Mesothelial cell of epicardium (in vitro differentiated cells): ENCODE data around the gene TMEM108. TPM values are rescaled to one million over a fixed set of nuclear protein-coding genes. Genes with fewer than 3 reads are reported as not detected.

Experiments used
- DNase-seq, 2 experiments: peaks; one replicate each; pipeline ENCODE4 v3.0.0; 2021; ENCODE audit warnings: low spot score in 2 of 2; ENCODE audit not compliant: unreplicated experiment in 2 of 2
- H3K27ac Mint-ChIP-seq: 2 replicates; pipeline ENCODE4 v1.8.0; 2021; ENCODE audit warnings: mixed read lengths
- H3K27me3 Mint-ChIP-seq: 2 replicates; pipeline ENCODE4 v1.8.0; 2021; ENCODE audit warnings: low read depth, mixed read lengths
- H3K36me3 Mint-ChIP-seq: 2 replicates; pipeline ENCODE4 v1.8.0; 2021; ENCODE audit warnings: mixed read lengths
- H3K4me1 Mint-ChIP-seq: 2 replicates; pipeline ENCODE4 v1.8.0; 2021; ENCODE audit warnings: mixed read lengths
- H3K4me3 Mint-ChIP-seq: 2 replicates; pipeline ENCODE4 v1.8.0; 2021; ENCODE audit warnings: mild to moderate bottlenecking, moderate library complexity, mixed read lengths
- H3K9me3 Mint-ChIP-seq: 2 replicates; pipeline ENCODE4 v1.8.0; 2021; ENCODE audit warnings: mixed read lengths
- CTCF ChIP-seq: fragments of 200-600 bp; sonication (generic); IDR thresholded peaks from one replicate; pipeline ENCODE4 v1.5.0; 2021; ENCODE audit warnings: antibody characterized with exemption; ENCODE audit not compliant: unreplicated experiment
- total RNA-seq: library from RNA; stranded (reverse); gene quantifications from 3 replicates; pipeline ENCODE4 v1.2.1, GENCODE V29; 2021

TMEM108 gene
- total RNA-seq, 1 donor from 2014 or later, result 17.3 TPM

- peaks cover 3% of the 10 kb centered on the region for H3K36me3 Mint-ChIP-seq
- no peak for TF ChIP-seq CTCF
- peaks cover 7% of the 10 kb centered on the region for H3K4me1 Mint-ChIP-seq
- DNase-seq, result no peak
- peaks cover 8% of the 10 kb centered on the region for H3K9me3 Mint-ChIP-seq
- no peak overlapping the region for H3K27ac Mint-ChIP-seq
- no peak overlapping the region for H3K4me3 Mint-ChIP-seq
- H3K27me3 Mint-ChIP-seq, result no peaks in the 10 kb centered on the region
These were observed 403.7 kb downstream of the TMEM108 start for GRCh38 chr3:133441867-133442270.

- Mint-ChIP-seq H3K36me3 (peaks cover 3% of the 10 kb centered on the region), H3K4me1 (peaks cover 5% of the 10 kb centered on the region), H3K4me3 (no peak overlapping the region), H3K27ac (no peak overlapping the region), H3K9me3 (peaks cover 8% of the 10 kb centered on the region), H3K27me3 (no peaks in the 10 kb centered on the region)
- no peak for TF ChIP-seq CTCF
- DNase-seq, result no peak
These were observed 404.3 kb downstream of the TMEM108 start for GRCh38 chr3:133442518-133442917.

- no peak overlapping the region for H3K4me3 Mint-ChIP-seq
- H3K27ac Mint-ChIP-seq, result no peak overlapping the region
- peaks cover 7% of the 10 kb centered on the region for H3K4me1 Mint-ChIP-seq
- TF ChIP-seq CTCF, result no peak
- DNase-seq, result no peak
- H3K9me3 Mint-ChIP-seq, result peaks cover 8% of the 10 kb centered on the region
- no peaks in the 10 kb centered on the region for H3K27me3 Mint-ChIP-seq
- peaks cover 3% of the 10 kb centered on the region for H3K36me3 Mint-ChIP-seq
These were observed 405.6 kb downstream of the TMEM108 start for GRCh38 chr3:133443649-133444422.

GRCh38 chr3:133444423-133444774 is 406.2 kb downstream of the TMEM108 start:
- Mint-ChIP-seq H3K27me3 (no peaks in the 10 kb centered on the region), H3K27ac (no peak overlapping the region), H3K4me1 (peaks cover 7% of the 10 kb centered on the region), H3K9me3 (peaks cover 5% of the 10 kb centered on the region), H3K4me3 (no peak overlapping the region), H3K36me3 (peaks cover under 1% of the 10 kb centered on the region)
- no peak for DNase-seq
- TF ChIP-seq CTCF, result no peak

- Mint-ChIP-seq H3K4me3 (no peak overlapping the region), H3K9me3 (no peaks in the 10 kb centered on the region), H3K4me1 (peaks cover 7% of the 10 kb centered on the region), H3K27me3 (no peaks in the 10 kb centered on the region), H3K36me3 (no peaks in the 10 kb centered on the region), H3K27ac (no peak overlapping the region)
- DNase-seq, result no peak
- TF ChIP-seq CTCF, result no peak
These were observed 406.9 kb downstream of the TMEM108 start for GRCh38 chr3:133445108-133445507.
